AG08396 (cell line): Measurements from ENCODE around the gene TTYH3.

Source experiments
- DNase-seq: peaks from one replicate; pipeline ENCODE4 v3.0.0; 2012; ENCODE audit warnings: low spot score, mixed read lengths

Gene TTYH3

DNA sequence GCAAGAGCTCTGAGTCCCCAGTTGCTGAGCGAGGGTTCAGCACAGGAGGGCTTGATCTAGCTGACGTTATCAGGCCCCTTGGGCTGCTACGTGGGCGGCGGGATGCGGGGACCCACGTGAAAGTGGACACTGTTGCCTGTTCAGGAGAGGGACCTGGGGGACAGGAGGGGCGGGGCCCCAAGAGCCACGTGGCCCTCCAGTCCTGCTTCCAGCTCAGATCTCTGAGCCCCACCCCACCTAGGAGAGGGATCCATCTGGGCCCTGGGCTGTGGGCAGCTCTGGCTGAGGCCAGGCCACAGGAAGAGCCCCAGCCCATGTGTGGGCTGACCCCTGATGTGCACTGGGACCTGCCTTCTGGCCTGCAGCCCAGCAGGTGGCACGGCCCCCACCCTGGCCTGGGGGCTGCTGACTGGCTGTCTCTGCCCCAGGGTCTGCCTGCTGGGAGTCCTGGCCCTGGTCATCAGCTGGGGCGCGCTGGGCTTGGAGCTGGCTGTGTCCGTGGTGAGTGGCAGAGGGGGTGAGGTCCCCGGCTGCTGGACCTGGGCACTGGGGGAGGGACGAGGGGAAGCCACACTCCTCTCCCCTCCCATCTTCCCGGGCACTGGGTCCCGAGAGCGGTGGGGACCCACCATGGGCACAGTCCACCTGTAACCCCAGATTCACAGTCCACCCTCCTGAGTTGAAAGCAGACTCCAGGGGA lies 17.5 kb downstream of the TTYH3 start:
- no peak for DNase-seq

DNA sequence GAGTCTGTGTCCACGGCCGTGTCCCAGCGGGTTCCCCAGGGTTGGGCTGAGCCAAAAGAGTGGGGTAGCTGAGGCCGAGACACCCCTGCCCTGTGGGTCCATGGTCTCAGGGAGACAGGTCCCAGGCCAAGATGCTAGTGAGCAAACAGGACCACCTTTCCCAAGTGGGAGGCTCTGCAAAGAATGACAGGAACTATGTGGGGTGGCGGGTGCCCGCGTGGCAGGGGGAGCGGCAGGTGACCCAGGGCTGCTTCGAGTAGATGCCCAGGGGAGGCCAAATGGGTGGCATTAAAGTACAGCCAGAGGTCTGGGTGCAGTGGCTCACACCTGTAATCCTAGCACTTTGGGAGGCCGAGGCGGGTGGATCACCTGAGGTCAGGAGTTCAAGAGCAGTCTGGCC lies 18.2 kb downstream of the TTYH3 start:
- no peak for DNase-seq

DNA sequence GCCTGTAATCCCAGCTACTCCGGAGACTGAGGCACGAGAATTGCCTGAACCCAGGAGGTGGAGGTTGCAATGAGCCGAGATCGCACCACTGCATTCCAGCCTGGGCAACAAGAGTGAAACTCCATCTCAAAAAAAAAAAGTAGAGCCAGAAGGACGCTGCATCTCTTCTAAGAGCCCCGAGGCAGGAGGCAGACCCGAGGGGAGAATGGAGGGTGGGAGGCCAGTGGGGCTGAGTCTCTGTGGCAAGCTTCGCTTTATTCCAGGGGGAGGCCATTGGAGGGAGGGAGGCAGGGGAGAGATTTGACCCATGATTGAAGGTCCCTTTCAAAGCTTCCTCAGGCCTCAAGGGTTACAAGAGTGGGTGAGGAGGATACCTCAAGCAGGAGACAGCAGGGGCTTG lies 18.7 kb downstream of the TTYH3 start:
- DNase-seq, result no peak

DNA sequence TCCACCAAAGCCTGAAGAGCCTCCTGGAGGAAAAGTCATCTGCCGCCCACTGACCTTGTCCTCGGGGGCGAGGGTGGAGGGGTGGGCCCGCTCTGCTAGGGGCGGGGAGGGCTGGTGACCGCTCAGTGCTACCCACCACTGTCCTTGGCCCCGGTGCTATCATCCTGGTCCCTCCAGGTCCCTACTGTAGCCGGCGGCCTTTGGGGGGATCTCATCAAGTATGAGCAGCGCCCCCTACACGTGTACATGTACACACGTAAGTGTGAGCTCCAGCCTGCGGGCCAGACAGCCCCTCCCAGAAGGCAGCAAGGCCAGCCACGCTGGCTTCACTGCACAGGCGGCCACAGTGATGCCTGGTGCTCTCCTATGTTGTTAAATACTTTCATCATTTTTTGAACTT lies 19.6 kb downstream of the TTYH3 start:
- no peak for DNase-seq

DNA sequence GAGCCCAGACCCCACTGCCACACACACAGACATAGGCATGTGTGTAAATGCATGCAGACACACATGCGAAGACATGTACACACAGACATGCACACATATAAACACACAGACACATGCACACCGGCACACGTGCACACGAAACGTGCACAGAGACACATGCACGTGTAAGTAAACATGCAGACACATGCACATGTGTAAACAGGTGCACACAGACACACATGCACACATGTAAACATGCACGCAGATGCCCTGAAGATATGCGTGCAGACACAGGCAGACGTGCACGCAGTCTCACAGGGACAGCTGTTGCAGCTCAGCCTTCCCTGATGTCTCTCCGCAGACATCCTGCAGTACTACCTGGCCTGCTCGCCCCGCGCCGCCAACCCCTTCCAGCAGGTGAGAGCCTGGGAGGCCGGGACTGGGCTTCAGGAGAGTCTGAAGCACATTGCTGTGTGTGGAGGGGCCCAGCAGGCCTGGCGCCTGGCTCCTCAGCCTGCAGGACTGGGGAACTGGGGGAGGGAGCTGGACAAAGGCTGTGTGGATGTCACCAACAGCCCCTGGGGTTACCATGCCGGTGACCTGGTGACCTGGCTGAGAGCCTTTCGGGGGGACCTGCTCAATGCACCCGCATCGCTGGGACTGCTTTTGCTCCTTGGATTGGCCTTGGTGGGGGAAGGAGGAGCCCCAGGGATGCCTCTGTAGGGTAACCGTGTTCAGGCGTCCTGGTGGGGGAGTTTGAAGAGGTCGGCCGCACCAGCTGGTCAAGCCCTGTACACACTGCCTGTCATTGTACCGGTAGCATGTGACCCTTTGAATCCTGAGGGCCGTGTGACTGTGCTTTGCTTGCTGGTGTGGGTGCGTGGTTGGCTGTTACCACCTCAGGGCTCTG lies 20.3 kb downstream of the TTYH3 start:
- no peak for DNase-seq

DNA sequence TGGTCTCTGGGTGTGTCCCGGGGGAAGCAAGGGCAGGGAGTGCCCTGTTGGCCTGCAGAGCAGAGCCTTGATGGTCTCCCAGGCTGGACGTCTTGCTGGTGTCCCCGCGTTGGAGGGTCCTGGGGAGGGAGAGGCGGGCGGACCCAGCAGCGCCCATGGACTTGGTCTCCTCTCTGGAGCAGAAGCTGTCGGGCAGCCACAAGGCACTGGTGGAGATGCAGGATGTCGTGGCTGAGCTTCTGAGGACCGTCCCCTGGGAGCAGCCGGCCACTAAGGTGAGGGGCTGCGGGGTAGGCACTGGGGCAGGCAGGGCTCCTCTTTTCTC lies 20.9 kb downstream of the TTYH3 start:
- no peak for DNase-seq

DNA sequence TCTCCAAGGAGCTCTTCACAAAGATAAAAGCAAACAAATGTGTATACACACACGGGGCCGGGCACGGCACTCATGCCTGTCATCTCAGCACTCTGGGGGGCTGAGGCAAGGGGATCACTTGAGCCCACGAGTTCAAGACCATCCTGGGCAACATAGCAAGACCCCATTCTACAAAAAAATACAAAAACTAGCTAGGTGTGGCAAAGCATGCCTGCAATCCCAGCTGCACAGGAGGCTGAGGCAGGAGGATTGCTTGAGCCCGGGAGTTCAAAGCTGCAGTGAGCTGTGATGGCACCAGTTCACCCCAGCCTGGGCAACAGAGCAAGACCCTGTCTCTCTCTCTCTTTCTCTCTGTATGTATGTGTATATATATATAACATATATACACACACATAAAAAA lies 22.3 kb downstream of the TTYH3 start:
- DNase-seq, result no peak

DNA sequence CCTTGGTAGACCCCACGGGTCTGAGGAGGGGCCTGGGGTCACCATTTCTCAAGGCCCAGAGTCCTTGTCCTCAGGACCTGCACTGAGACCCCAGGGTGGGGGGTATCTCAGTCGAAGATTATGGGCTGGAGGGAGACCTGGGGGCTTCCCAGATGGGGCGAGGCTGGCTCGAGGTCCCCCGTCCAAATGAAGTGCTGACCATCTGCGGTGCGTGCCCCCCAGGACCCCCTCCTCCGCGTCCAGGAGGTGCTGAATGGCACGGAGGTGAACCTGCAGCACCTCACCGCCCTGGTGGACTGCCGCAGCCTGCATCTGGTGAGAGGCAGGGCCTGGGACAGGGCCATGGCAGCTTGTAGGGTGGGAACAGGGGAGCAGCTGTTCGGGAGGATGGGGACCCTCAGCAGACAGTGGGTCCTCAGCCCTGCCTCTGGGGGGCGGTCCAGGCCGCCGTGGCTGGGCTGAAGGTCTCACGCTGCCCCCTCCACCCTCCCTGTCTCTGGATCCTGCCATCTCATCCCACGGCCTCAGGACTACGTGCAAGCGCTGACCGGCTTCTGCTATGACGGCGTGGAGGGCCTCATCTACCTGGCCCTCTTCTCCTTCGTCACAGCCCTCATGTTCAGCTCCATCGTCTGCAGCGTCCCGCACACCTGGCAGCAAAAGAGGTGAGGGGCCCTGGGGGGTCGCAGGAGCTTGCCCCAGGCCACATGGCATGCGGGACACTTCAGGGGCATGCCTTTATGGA lies 24.3 kb downstream of the TTYH3 start:
- DNase-seq, result no peak

DNA sequence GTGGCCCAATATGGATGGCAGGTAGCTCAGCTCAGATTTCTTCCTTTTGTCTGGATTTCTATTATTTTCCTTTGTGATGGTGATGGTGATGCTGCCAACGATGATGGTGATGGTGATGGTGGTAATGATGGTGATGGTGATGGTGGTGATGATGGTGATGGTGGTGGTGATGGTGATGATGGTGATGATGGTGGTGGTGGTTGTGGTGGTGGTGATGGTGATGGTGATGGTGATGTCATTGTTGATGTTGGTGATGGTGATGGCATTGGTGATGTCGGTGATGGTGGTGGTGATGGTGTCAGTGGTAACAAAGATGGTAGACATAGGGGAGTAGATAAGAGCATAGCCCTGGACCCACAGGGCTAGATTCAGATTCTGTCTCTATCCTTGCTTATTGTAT lies 25.4 kb downstream of the TTYH3 start:
- DNase-seq, result no peak

DNA sequence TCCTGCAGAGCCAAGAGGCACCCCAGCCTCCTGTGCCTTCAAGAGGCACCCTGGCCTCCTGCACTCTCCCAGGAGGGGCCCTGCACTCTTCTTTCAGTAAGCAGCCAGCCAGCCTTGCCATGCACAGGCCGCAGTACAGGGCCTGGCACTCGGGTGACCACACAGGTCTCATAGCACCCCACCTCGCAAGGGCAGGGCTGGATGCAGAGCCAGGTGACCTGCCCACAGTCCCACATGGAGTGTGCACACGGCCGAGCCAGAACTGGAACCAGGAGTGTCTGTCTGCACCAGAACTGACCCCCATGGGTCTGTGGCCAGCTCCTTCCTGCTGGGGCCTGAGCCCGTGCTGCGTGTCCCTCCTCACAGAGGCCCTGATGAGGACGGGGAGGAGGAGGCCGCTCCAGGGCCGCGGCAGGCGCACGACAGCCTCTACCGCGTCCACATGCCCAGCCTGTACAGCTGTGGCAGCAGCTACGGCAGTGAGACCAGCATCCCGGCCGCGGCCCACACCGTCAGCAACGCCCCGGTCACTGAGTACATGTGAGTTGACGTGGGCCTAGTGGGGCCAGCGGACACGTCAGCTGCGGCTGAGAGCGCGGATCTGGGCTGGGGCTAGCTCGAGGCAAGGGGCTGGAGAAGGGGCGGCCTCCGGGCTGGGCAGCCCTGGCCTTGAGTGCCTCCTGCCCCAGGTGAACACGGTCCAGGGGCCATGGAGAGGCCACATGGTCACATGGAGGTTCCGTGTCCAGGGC lies 26.3 kb downstream of the TTYH3 start:
- no peak for DNase-seq

DNA sequence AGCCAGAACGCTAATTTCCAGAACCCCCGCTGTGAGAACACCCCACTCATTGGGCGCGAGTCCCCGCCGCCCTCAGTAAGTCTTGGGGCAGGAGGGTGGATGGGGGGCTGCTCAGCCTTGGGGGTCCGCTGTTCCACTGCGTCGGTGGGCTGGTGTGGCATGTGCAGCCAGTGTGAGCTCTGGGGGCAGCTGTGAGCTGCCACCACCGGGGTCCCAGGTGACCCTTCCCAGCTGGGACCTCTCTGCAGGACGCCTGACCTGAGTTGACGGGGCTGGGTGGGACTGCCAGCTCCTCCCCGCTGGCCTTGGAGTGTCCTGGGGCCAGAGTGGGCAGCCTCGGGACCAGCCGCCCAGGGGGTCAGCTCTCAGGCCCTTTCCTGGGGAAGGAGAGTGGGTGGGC lies 27.2 kb downstream of the TTYH3 start:
- no peak for DNase-seq

DNA sequence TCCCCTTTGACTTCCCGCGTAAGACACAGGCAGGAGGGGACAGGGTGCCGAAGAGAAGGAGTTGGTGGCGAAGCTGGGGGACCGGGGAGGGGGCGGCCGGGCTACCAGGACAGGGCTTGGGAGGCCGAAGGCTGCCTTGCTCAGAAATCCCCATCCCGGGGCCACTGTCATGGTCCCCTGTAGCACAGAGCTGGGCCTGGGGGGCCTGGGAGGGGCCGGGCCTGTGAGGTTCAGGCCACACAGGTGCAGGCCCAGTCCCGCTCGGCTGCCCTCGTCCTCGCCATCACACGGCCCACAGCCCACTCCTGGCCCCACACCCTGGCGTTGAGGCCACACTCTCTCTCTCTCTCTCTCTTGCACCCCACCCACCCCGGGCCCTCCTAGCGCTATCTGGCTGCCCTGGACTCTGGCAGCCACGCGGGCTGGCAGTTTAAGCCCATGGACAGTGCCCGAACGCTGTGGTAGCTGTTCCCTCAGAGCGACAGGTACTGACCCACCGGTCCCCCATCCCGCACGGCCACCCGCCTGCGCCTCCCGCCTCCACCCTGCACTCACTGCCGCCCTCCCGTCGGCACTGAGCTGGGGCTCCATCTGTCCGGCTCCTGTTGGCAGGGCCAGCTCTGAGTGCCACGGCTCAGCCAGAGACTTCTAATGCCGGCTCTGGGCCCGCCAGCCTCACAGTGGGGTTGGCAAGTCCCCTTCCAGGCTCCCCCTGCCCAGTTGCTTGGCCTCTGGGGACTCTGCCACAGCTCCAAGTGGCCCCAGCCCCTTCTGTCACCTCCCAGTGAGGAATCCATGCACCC lies 28.0 kb downstream of the TTYH3 start:
- DNase-seq, result no peak

DNA sequence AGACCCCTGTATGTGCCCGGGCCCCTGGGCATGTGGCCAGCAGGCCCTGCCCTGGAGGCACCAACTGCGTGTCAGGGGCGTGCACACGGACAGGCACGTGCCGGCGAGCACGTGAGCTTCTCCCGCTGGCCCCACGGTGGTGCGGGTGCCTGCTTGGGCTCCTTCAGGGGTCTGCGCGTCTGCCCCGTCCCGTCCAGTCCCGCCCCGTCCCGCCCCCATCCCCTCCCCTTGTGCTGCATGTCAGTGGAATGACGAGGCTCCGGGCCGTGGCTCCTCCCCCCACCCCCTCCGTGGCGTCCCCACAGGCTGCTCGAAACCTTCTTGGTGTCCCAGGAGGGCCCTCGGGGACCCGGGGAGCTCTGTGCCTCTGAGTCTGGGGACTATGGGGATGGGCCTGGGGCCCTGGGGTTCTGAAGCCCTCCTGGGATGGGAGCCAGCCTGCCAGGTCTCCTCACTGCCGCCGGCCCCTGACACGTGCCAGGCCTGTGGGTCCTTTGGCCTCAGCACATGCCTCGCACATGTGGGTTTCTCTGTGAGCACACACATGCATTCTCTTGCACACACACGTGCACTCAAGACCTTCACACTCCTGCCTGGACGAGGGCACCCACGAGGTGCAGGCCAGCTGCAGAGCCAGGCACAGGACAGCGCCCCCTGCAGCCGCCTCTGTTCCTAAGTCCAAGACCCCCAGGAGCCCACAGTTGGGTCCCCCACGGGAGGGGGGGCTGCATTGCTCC lies 28.7 kb downstream of the TTYH3 start:
- no peak for DNase-seq

DNA sequence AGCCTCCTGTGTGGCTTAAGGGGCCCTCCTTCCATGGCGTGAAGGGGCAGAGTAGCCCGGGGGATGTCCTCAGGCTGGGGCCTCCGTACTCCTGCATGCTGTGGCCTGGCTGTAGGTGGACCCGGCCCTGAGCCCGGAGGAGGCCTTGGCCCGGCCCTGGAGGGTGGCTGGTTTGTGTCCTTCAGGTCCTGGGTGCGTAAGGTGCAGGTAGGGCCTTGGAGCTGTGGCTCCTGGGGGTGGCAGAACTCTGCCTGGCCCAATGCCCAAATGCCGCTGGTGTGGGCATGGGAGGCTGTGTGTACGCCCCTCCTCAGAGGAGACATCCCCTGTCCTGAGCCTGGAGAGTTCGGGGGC lies 29.3 kb downstream of the TTYH3 start:
- DNase-seq, result no peak

DNA sequence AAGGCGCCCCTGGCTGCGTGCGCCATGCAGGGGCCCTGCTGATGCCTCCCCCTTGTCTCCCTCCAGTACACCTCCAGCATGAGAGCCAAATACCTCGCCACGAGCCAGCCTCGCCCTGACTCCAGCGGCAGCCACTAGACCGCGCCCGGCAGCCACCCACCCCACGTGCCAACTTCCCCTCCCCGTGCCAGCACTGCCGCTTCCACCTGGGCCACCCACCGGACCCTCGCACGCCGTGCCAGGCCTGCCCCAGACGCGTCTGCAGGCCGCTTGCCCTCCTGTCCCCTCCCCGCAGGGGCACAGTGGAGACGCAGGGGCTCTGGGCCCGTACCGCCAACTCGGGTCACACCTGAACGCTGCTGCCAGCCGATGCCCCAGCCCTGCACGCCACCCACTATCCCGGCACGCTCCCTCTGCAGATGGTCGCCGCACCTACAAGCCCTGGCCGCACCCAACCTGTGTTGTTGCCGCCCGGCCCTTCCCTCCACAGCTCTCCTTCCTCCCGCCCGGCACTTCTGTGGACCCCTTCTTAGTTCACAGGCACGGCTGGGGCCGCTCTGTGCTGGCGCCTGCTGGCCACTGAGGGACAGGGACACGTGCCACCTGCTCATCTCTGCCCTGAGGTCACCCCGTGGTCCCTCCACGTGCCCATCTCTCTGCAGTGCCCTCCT lies 30.0 kb downstream of the TTYH3 start:
- no peak for DNase-seq

DNA sequence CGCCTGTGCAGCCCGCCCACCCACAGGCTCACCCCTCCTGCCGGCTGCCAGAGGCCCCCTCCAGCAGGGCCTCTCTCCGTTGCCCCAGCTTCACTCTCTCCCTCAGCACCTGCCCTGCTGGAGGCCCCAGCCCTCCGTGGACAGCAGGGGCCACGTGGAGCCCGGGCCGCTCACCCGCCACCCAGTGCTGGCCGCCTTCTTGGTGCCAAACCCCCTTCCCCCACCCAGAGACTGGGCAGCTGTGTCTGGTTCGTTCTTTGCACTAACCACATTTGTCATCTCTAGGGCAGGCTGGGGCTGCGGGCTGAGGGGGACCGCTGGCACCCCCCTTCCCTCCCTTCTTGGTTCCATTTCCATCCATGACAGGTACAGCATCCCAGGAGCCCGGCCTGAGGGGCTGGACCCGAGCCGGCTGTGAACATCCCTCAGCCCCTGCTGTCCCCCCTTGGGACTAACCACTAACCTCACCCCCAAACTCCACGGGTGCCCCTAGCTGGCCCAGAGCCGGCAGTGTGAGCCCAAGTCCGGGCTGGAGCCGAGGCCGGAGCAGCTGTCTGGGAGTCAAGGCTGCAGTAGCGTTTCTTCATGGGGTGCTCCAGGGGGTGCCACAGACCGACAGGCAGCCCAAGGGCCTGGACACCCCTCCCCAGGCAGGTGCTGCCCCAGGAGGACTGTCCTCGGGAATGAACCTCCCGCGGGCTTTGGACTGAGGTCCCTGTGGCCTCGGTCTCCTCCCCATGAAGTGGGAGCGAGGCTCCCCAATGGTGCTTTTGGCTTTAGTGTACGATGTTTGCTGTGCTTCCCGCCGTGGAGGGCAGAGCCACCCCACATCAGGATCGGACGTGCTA lies 30.7 kb downstream of the TTYH3 start:
- no peak for DNase-seq

DNA sequence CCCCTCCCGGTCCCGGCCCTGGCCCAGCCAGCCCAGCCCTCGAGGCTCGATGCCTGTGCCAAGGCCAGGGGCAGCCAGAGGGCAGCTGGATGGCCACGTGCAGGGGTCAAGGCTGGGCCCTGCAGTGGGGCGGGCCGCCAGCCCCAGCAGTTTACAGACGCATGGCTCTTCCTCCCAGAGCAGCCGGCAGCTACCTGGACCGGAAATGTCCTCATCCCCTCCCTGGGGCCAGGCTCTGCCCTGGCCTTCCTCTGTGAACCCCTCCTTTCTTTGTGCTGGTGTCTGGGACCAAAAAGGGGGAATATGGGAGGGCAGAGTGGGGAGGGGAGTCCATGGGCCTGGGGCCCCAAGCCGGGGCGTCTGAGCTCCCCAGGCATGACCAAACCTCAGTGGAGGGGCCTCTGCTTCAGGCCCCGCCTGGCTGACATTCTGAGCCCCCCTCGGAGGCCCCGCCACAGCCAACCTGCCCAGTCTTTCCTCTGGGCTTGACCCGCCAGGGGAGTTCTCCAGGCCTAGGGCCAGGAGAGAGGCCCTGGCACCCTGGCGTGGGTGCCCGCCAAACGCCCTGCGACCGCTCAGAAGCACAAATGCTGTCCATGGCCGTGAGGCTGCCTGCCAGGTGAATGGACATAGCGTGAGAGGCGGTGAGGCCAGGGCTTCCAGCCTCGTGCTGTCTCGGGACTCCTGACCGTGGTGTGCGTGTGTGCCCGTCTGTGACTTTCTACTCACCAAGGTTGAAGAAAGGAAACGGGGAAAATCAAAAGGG lies 31.5 kb downstream of the TTYH3 start:
- DNase-seq, result no peak

DNA sequence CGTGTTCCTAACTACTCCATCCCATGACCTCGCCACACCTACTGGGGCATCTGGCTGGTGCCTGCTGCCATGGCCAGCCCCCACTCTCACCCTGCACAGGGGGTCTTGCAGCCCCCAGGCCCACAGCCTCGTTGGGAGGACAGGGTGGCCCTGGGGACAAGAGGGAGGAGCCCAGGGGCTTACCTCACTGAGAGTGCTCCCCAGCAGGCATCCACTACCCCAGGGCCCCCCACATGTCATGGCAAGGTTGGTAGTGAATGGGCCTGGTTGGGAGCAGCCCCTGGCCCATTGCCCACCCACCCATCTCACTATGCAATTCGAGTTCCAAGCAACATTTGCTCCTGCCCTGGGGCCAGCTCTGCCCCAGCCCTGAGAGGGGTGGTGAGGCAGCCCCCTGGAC lies 32.2 kb downstream of the TTYH3 start:
- no peak for DNase-seq

DNA sequence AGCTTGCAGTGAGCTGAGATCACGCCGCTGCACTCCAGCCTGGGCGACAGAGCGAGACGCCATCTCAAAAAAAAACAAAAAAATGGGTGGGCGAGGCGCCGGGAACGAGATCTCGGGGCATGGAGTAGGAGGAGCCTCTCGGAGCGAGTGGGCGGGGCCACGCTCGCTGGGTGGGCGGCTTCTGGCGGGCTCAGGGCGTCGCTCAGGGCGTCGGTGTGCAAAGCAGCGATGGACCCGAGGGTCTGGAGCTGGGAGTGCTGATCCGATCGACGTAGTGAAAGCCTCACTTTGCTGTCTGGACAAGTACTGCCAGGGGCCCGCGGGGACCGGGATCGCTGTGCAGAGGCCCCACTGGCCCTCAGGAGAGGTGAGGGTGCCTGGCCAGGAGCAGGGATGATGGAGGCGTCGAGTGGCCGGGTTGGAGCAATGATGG lies 33.6 kb downstream of the TTYH3 start:
- no peak for DNase-seq
